ENCODE measurements around the gene SLC7A14. TPM values are rescaled to one million over a fixed set of nuclear protein-coding genes. Genes with fewer than 3 reads are reported as not detected.

The SLC7A14 gene
- total RNA-seq, 1 experiment from 2014 or later, result not detected

DNA sequence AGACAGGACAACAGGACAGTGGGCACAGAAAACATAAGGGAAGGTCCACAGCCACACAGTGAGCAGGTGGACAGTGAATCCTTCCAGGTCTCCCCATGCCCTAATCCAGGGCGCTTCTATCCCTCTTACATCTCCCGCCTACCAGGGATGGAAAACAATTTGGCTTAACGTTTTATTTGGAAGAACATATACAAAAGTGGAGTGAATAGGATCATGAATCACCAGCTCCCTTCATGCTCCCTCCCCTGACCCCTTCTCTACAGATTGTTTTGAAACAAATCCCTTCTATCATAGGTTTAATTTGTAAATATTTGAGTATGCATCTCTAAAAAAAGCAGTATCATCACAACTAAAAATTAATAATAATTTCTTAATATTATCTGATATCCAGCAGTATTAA, 114.7 kb downstream of the SLC7A14 start:
- no peaks in the 10 kb centered on the region for H4K20me1 ChIP-seq (ENCODE audit: low read length)
- H3K4me1 ChIP-seq (ENCODE audit: insufficient read depth, low read length), result peaks cover 40% of the 10 kb centered on the region
- TF ChIP-seq EZH2phosphoT487 (IDR thresholded peaks at IDR 0.05; ENCODE audit: borderline replicate concordance, low read length) (no peak), EZH2 (IDR thresholded peaks at IDR 0.05; ENCODE audit: low read length, unreplicated experiment) (no peak)
- TF ChIP-seq, protein P1, sequence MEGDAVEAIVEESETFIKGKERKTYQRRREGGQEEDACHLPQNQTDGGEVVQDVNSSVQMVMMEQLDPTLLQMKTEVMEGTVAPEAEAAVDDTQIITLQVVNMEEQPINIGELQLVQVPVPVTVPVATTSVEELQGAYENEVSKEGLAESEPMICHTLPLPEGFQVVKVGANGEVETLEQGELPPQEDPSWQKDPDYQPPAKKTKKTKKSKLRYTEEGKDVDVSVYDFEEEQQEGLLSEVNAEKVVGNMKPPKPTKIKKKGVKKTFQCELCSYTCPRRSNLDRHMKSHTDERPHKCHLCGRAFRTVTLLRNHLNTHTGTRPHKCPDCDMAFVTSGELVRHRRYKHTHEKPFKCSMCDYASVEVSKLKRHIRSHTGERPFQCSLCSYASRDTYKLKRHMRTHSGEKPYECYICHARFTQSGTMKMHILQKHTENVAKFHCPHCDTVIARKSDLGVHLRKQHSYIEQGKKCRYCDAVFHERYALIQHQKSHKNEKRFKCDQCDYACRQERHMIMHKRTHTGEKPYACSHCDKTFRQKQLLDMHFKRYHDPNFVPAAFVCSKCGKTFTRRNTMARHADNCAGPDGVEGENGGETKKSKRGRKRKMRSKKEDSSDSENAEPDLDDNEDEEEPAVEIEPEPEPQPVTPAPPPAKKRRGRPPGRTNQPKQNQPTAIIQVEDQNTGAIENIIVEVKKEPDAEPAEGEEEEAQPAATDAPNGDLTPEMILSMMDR (conservative IDR thresholded peaks at IDR 0.05; ENCODE audit: low read depth, low read length), result no peak
- ATAC-seq (no peak), DNase-seq (no peak)
- ChIA-PET POLR2A (ENCODE audit: unreplicated experiment) (no interaction called here), CTCF (no interaction called here)
- no peak overlapping the region for H2AFZ ChIP-seq (ENCODE audit: low read length)
- H3F3A ChIP-seq (ENCODE audit: low read length, unreplicated experiment), result no peaks in the 10 kb centered on the region
- no peak overlapping the region for H3K4me3 ChIP-seq (ENCODE audit: low read length)
- BruUV-seq (replicated peaks), result no TSS peak
- H3K36me3 ChIP-seq (ENCODE audit: low read depth, low read length), result no peaks in the 10 kb centered on the region
- no peaks in the 10 kb centered on the region for H3K27me3 ChIP-seq (ENCODE audit: low read length)
- H3K9me2 ChIP-seq (replicated peaks; ENCODE audit: low read length), result no peaks in the 10 kb centered on the region
- H3K9me3 ChIP-seq (ENCODE audit: low read length), result no peaks in the 10 kb centered on the region
- H3K79me2 ChIP-seq (ENCODE audit: low read length), result no peaks in the 10 kb centered on the region
- no peak overlapping the region for H3K27ac ChIP-seq (ENCODE audit: low read length)
- 0 out of 2 replicates have a peak overlapping the region, but pooled peaks have one; percentile 12 for H3K4me2 ChIP-seq (ENCODE audit: low read length)
- intact Hi-C loops (cut with micrococcal nuclease), result no loop called here
- no peak overlapping the region for H3K9ac ChIP-seq (ENCODE audit: low read length)

DNA sequence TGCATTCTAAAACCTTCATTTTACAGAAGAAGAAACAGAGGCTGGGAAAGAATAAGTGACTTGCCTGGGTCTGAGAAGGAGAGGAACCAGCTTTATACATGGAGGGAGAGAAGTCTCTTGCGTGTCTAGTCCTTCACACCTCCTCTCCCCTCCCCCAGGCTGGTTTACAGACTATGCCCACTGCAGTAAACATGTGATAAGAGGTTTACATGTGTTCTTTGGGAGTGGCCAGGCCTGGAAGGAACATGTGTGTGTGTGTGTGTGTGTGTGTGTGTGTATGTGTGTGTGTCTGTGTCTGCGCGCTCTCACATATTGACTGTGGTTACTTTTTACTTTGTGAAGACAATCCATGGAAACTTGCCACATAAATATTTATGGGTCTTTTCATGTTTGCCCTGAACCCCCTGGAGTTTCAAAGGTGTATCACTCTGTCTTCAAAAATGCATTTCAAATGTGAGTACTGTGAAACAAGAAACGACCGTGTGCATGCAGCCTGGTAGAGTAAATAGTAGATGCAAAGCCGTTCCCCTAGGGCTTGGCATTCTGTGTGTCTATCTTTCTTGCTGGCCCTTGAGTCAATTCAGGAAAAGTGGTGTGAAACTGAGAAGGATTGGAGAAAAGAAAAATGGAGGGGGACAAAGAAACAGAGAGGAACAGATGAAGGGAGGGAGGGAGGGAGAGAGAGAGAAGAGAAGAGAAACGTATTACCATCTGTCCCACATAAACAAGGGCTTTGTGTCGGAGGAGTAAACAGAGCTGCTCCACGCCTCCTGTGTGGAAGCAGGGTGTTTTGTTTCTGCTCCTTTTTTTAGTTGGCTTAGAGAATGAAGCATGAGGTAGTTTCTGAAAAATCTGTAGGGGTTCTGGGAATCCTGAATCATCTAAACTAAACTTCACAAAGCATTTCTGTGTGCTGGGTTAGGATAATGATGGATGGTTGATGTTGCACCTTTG, 115.5 kb downstream of the SLC7A14 start:
- Histone ChIP-seq H2AFZ (ENCODE audit: low read length) (no peak overlapping the region), H4K20me1 (ENCODE audit: low read length) (no peaks in the 10 kb centered on the region), H3K79me2 (ENCODE audit: low read length) (no peaks in the 10 kb centered on the region), H3F3A (ENCODE audit: low read length, unreplicated experiment) (no peaks in the 10 kb centered on the region), H3K4me2 (ENCODE audit: low read length) (peak overlapping the region; percentile 60; the same call in 1 of the 2 replicates), H3K36me3 (ENCODE audit: low read depth, low read length) (no peaks in the 10 kb centered on the region), H3K27me3 (ENCODE audit: low read length) (no peaks in the 10 kb centered on the region), H3K4me3 (ENCODE audit: low read length) (no peak overlapping the region), H3K9me3 (ENCODE audit: low read length) (no peaks in the 10 kb centered on the region), H3K4me1 (ENCODE audit: insufficient read depth, low read length) (peaks cover 48% of the 10 kb centered on the region), H3K9me2 (replicated peaks; ENCODE audit: low read length) (no peaks in the 10 kb centered on the region), H3K9ac (ENCODE audit: low read length) (no peak overlapping the region), H3K27ac (ENCODE audit: low read length) (no peak overlapping the region)
- BruUV-seq (replicated peaks), result no TSS peak
- TF ChIP-seq EZH2 (IDR thresholded peaks at IDR 0.05; ENCODE audit: low read length, unreplicated experiment) (no peak), EZH2phosphoT487 (IDR thresholded peaks at IDR 0.05; ENCODE audit: borderline replicate concordance, low read length) (no peak)
- TF ChIP-seq, protein P1 (conservative IDR thresholded peaks at IDR 0.05; ENCODE audit: low read depth, low read length), result no peak
- DNase-seq, result no peak
- no peak for ATAC-seq
- POLR2A ChIA-PET (ENCODE audit: unreplicated experiment), result no interaction called here
- intact Hi-C loops (cut with micrococcal nuclease), result no loop called here
- CTCF ChIA-PET, result interaction anchor here (0.9 kb wide), 1 partner anchor 341 kb away, joined by 4 read pairs; no protein-coding TSS in a partner anchor

All from PC-3 (cell line).